Ascending aorta (tissue), 2 donors: ENCODE results near the gene CIAO2B. TPM values are rescaled to one million over a fixed set of nuclear protein-coding genes. Genes with fewer than 3 reads are reported as not detected.
"Not testable (repeated sequence)": the region's sequence is repeated elsewhere in the genome, so short reads cannot be mapped to it uniquely, and the experiment has no call there.

Experiments
- DNase-seq, 2 donors: peaks; one replicate each; pipeline ENCODE4 v3.0.0-alpha.2; 2019; ENCODE audit warnings: low spot score in 2 of 2
- H3K27ac ChIP-seq, 2 donors: fragments of 200-600 bp; sonication (generic); one replicate each; pipeline ENCODE4 v1.5.1; 2016 to 2017; ENCODE audit warnings: mild to moderate bottlenecking in 1 of 2
- H3K27me3 ChIP-seq: fragments of 200-600 bp; sonication (generic); one replicate; pipeline ENCODE4 v1.5.1; 2017
- H3K36me3 ChIP-seq, 2 donors: fragments of 200-600 bp; sonication (generic); one replicate each; pipeline ENCODE4 v1.5.1; 2016
- H3K4me1 ChIP-seq, 2 donors: fragments of 200-600 bp; sonication (generic); one replicate each; pipeline ENCODE4 v1.5.1; 2016 to 2017; ENCODE audit warnings: mild to moderate bottlenecking in 1 of 2
- H3K4me3 ChIP-seq, 2 donors: fragments of 200-600 bp; sonication (generic); one replicate each; pipeline ENCODE4 v1.5.1; 2016 to 2017; ENCODE audit warnings: mild to moderate bottlenecking in 1 of 2
- H3K9me3 ChIP-seq, 2 donors: fragments of 200-600 bp; sonication (generic); one replicate each; pipeline ENCODE4 v1.5.1; 2016
- intact Hi-C: fragments of 100-400 bp; cut with DNase I; formaldehyde crosslinking; loops from one replicate; pipeline ENCODE4 v1.15.1; 2023
- total RNA-seq: library from RNA; depleted of rRNA; stranded (reverse); fragments of >200 nt; gene quantifications from one replicate; pipeline ENCODE4 v1.1.0, GENCODE V29; 2016
- TF ChIP-seq, protein P1 (sequence below), 3 experiments: fragments of 200-600 bp in 2 of 3; fragments of 450-650 bp in 1 of 3; sonication (generic) in 2 of 3; IDR thresholded peaks; one replicate each; pipeline ENCODE4 v1.5.1; 2016 to 2019; ENCODE audit warnings: antibody characterized with exemption in 3 of 3, mild to moderate bottlenecking in 1 of 3, moderate library complexity in 1 of 3

Gene CIAO2B
- total RNA-seq, 1 donor from 2014 or later, result 255 TPM

DNA sequence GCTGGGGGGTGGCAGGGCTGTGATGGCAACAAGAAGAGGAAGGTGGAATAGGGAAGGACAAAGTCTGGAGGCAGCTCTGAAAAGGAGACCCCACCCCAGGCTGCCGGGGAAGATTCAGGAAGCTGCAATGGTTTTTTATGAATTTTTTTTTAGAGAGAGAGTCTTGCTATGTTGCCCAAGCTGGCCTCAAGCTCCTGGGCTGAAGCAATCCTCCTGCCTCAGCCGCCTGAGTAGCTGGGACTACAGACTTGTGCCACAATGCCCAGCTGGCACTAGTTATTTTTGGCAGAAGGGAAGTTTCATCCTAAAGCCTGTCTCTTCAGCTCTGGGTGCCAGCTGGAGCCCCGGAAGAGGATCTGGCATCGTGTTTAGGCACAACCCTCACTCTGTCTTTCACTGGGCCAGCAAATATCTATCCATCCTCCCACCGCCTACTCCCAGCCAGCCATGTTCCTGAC, 25.5 kb upstream of the CIAO2B start:
- TF ChIP-seq, protein P1, sequence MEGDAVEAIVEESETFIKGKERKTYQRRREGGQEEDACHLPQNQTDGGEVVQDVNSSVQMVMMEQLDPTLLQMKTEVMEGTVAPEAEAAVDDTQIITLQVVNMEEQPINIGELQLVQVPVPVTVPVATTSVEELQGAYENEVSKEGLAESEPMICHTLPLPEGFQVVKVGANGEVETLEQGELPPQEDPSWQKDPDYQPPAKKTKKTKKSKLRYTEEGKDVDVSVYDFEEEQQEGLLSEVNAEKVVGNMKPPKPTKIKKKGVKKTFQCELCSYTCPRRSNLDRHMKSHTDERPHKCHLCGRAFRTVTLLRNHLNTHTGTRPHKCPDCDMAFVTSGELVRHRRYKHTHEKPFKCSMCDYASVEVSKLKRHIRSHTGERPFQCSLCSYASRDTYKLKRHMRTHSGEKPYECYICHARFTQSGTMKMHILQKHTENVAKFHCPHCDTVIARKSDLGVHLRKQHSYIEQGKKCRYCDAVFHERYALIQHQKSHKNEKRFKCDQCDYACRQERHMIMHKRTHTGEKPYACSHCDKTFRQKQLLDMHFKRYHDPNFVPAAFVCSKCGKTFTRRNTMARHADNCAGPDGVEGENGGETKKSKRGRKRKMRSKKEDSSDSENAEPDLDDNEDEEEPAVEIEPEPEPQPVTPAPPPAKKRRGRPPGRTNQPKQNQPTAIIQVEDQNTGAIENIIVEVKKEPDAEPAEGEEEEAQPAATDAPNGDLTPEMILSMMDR (IDR thresholded peaks at IDR 0.05), result no peak
- intact Hi-C loops, result no loop called here
- Histone ChIP-seq H3K27me3 (no peaks in the 10 kb centered on the region), H3K9me3 (no peaks in the 10 kb centered on the region), H3K36me3 (no peaks in the 10 kb centered on the region), H3K4me1 (no peaks in the 10 kb centered on the region), H3K4me3 (no peak overlapping the region), H3K27ac (no peak overlapping the region)
- no peak for DNase-seq

DNA sequence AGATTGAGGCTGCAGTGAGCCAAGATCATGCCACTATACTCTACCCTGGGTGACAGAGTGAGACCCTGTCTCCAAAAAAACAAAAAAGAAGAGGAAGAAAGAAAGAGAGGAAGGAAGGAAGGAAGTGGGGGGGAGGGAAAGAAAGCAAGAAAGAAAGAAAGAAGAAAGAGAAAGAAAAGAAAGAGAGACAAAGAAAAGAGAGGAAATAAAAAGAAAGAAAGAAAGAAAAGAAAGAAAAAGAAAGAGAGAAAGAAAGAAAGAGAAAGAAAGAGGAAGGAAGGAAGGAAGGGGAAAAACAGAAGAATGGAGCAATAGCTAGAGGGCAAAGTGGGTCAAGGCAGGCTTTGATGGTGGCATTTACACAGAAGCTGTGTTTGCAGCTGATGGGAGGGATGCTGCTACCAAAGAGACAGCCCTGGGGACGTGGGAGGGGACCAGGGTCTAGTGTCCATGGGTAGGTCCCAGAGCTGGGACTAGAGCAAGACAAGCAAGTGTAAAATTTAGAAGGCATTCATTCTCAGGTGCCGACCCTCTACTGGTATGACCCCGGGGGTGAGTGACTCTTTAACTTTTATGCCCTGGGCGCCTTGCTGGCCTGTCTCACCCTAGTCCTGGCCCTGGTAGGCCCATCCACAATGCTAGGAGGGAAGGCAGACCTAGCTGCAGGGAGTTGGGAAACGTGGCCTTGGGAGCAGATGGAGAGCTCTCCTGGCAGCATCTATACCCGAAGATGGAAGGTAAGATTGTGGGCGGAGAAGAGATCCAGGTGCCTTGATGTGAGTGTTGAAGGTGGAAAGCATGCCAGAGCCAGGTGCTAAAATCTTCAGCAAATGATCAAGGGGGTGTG, 24.9 kb upstream of the CIAO2B start:
- intact Hi-C loops, result no loop called here

DNA sequence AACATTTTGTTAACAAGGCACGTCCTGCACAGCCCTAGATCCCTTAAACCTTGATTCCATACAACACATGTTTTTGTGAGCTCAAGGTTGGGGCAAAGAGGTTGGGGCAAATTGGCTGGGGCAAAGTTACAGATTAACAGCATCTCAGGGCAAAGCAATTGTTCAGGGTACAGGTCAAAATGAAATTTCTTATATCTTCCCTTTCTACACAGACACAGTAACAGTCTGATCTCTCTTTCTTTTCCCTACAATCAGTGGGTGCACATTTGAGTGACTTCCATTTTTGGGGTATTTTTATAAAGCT, 21.9 kb upstream of the CIAO2B start:
- H3K27me3 ChIP-seq, H3K27ac ChIP-seq, H3K4me3 ChIP-seq, H3K9me3 ChIP-seq, H3K4me1 ChIP-seq, intact Hi-C loops, DNase-seq, H3K36me3 ChIP-seq: not testable (repeated sequence)

More for the DNA sequence above, 24.9 kb upstream of the CIAO2B start:
- H3K27me3 ChIP-seq, result no peaks in the 10 kb centered on the region
- no peaks in the 10 kb centered on the region for H3K9me3 ChIP-seq
- H3K27ac ChIP-seq, result no peak overlapping the region
- no peaks in the 10 kb centered on the region for H3K4me1 ChIP-seq
- no peak overlapping the region for H3K4me3 ChIP-seq
- TF ChIP-seq, protein P1 (IDR thresholded peaks at IDR 0.05), result no peak
- no peaks in the 10 kb centered on the region for H3K36me3 ChIP-seq
- no peak for DNase-seq

DNA sequence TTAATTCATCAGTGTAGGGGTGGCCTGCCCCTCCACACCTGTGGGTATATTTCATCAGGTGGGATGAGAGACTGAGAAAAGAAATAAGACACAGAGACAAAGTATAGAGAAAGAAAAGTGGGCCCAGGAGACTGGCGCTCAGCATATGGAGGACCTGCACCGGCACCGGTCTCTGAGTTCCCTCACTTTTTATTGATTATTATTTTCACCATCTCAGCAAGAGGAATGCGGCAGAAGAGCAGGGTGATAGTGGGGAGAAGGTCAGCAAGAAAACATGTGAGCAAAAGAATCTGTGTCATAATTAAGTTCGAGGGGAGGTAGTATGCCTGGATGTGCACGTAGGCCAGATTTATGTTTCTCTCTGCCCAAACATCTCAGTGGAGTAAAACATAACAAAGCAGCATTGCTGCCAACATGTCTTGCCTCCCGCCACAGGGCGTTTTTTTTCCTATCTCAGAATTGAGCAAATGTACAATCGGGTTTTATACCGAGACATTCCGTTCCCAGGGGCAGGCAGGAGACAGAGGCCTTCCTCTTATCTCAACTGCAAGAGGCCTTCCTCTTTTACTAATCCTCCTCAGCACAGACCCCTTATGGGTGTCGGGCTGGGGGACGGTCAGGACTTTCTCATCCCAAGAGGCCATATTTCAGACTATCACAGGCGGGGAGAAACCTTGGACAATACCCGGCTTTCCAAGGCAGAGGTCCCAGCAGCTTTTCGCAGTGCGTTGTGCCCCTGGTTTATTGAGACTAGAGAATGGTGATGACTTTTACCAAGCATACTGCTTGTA, 21.4 kb upstream of the CIAO2B start:
- not testable (repeated sequence) for DNase-seq, H3K4me3 ChIP-seq, H3K9me3 ChIP-seq, H3K27me3 ChIP-seq, H3K36me3 ChIP-seq, H3K27ac ChIP-seq, H3K4me1 ChIP-seq
- intact Hi-C loops, result loop anchor here (2.0 kb wide), 1 partner anchor 229 kb away; no protein-coding TSS in a partner anchor

DNA sequence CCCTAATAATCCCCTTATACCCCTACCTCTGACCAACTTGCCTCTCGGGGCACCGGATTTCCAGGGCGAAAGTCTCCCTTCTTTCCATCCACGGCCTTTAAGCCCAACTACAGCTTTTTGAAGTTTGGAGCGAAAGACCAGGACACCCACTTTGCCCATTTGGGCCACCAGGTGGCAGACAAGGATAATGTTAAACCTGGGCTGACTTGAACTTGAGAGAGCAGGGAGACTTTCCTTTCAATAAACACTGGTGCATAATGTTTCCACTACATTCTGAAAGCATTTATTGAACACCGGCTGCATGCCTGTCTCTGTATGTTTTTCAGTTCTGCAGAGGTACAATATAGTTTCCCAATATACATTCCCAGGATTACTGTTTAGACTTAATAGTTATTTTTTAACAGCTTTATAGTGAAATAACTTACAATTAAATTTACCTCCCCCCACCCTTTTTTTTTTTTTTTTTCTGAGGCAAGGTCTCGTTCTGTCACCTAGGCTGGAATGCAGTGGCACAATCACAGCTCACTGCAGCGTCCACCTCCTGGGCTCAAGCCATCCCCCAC, 20.0 kb upstream of the CIAO2B start:
- Histone ChIP-seq H3K27ac (no peak overlapping the region), H3K36me3 (no peaks in the 10 kb centered on the region), H3K4me1 (no peaks in the 10 kb centered on the region), H3K4me3 (no peak overlapping the region), H3K27me3 (no peaks in the 10 kb centered on the region), H3K9me3 (no peaks in the 10 kb centered on the region)
- TF ChIP-seq, protein P1 (IDR thresholded peaks at IDR 0.05), result peak; percentile 53 to 80 (median 72)
- peak in 1 of 2 donors; percentile 87 for DNase-seq
- intact Hi-C loops, result loop anchor here (2.0 kb wide), 1 partner anchor 231 kb away; no protein-coding TSS in a partner anchor

DNA sequence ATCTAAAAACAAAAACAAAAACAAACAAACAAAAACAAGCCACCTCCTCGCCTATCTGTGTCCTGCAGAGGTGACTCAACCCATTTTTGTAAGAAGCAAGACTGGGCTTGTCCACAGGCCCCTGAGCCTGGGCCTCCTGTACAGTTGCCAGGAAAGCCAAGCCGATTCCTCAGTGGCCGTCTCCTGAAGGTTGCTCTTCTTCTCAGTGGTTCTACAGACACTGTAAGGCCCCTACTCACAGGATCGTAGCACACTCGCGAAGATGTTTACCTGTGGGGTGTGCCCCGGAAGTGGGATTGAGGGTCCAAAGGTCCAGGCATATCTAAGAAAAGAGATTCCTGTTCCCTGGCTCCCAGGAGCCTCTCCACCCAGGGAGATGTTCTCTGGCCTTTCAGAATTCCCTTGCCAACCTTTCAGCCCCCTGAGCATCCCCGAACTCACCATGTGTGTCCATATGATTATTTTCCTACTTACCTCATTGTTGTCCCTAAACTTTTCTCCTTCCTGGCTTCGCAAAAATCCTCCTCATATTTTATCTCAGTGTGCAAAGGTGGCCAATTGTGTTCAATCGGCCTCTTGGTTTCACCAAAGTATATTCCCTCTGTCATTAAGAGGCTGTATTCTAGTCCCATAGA, 19.4 kb upstream of the CIAO2B start:
- DNase-seq, result no peak
- H3K36me3 ChIP-seq, result no peaks in the 10 kb centered on the region
- no peaks in the 10 kb centered on the region for H3K9me3 ChIP-seq
- no peak overlapping the region for H3K4me3 ChIP-seq
- peaks cover 0 to 6% of the 10 kb centered on the region in 2 donors for H3K4me1 ChIP-seq
- TF ChIP-seq, protein P1 (IDR thresholded peaks at IDR 0.05), result no peak
- no peak overlapping the region for H3K27ac ChIP-seq
- intact Hi-C loops, result loop anchor here (2.0 kb wide), 1 partner anchor 231 kb away; no protein-coding TSS in a partner anchor
- H3K27me3 ChIP-seq, result no peaks in the 10 kb centered on the region
